NCI-H1092 (cell line): Measurements from ENCODE around the gene CRISP3.
"Not testable (repeated sequence)": the region's sequence is repeated elsewhere in the genome, so short reads cannot be mapped to it uniquely, and the experiment has no call there.

Experiments used
- DNase-seq: peaks from one replicate; lab custom pipeline; 2025; lab: John Stamatoyannopoulos, UW

The CRISP3 gene, protein sequence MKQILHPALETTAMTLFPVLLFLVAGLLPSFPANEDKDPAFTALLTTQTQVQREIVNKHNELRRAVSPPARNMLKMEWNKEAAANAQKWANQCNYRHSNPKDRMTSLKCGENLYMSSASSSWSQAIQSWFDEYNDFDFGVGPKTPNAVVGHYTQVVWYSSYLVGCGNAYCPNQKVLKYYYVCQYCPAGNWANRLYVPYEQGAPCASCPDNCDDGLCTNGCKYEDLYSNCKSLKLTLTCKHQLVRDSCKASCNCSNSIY

DNA sequence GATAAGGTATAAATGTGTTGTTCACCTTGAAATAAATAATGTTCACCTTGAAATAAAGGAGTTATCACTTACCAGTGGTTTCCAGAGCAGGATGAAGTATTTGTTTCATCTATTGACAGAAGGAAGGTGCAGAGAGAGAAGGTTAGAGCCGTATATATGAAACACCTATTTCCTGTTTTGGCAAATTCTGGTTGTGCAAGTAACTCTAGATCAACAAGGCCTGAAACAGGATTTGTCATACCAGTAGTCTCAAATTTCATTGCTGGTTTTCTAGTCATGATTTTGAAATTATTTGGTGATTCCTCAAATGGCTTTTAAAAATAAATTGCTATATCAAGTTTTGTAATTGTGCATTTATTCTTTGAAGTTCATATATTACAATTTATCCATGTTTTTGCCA is at the start of gene CRISP3:
Gene CRISP3, minus strand, starts transcription at position 130 of the 400 bp plus-strand sequence. Its CDS starts 21 bp downstream, at position 109.
- no peak for DNase-seq

DNA sequence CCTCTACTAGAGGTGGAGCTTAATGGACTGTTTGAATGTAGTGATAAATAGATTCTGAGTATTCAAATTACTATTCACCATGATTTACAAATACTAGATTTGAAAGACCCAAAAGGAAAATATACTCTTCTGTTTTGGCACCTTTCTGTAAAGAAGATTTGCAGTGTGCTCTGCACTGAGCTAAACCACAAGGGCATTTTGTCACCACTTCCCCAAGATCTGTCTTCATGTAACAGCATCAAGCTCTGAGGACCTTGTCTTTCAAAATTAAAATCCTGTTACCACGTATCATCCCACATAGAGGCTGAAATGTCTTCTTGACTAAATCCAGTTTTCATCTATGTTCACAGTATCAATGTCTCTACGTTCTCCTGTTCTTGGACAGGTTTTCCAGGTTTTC is 46.2 kb upstream of the CRISP3 start:
- no peak for DNase-seq

DNA sequence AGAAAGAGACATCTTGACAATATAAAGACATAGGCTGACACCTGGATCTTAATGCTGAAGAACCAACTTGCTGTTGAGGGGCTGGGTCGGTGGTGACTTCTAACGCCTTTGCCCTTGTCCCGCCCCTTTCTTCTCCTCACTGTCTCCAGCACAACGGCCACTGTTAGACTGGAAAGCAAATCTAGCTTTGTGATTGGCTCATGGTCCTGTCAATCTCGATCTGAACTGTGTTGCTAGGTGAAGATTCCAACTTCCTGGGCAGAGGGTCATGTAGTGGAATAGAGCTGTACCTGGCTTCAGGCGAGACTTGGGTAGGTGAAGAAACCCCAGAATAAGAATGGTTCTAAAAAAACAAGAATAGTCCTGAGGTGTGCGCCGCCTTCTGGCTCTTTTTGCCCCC is 43.0 kb upstream of the CRISP3 start, which contains the start of gene PGK2:
Gene PGK2, minus strand, starts transcription at position 110 of the 400 bp plus-strand sequence. Its CDS starts 98 bp downstream, at position 12.
- DNase-seq = no peak

DNA sequence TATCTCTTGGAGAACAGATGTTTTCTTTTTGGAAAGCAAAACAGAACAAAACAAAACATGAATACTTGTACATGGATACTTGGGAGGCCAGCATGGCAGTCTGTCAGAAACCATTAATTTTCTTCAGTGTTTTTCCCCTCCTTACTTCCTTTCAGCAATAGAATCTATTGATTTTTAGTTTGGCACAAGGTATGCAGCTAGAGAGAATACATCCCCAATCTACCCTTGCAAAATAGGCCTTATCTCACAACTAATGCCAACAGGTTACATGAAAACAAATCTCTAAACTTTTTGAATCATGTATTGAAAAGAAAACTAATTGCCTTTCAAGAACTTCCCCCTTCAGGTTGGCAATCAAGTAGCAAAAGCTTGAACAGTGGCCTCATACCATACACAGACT is 40.1 kb upstream of the CRISP3 start:
- no peak for DNase-seq

DNA sequence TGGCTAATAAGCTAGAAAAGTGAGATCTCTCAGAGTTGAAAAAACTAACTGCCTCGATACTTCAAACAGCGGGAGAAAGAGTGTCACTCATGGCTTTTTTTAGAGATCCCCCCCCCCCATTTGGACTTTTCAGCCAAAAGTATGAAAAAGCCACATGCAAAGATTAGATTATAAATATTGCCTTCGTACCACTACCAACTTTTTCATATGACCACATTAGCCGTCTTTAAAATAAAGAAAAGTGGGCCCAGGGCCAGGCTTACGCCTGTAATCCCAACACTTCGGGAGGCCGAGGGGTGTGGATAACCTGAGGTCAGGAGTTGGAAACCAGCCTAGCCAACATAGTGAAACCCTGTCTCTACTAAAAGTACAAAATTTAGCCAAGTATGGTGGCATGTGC is 38.5 kb upstream of the CRISP3 start:
- no peak for DNase-seq

DNA sequence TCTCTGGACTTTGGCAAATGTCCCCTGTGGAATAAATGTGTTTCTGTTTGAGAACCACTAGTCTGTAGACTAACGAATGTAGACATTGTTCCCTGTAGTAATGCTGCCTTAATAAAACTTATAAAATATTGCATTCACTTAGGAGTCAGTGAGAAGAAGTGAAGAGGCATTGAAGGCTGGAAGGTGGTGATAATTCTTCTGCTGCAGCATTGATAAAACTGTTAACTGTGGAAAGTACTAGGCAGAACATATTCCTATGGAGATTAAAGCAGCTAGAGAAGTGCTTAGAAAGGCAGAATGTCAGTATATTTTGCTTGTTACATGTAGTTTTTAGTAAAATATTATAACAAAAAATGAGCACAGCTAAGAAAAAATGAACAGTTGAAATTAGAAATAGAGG is 38.1 kb upstream of the CRISP3 start:
- DNase-seq = no peak

DNA sequence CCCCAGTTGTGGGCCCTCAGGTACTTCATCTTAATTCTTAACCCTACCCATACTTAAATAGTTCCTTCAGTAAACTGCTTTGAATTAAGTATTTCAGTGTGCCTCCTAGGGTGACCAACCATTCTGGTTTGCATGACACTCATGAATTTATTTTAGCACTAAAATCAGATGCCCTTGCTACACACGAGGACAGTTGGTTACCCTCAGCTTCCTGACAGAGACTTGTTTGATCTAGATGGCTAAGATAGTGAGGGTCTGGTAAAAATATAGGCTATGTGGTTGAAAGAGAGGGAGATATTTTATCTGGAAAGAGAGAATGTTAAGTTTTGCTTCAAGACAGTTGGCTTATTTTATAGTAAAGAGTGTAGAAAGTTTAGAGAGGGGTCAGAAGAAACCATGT is 32.3 kb upstream of the CRISP3 start:
- no peak for DNase-seq

DNA sequence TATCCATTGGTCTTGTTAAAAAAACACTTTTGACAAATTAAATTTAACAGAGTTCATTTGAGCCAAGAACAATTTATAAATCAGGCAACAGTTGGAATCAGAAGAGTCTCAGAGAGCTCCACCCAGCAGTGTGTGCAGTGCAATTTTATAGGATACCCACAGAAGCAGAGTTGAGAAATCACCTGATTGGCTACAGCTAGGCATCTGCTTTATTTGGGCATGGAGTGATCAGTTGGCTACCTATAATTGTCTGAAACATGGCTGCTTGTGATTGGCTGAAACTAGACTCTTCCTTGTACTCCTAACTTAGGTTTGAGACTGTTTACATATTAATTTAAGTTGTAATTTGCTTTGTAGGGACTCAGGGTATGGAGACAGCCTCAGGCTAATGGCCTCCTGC is 30.9 kb upstream of the CRISP3 start:
- no peak for DNase-seq

DNA sequence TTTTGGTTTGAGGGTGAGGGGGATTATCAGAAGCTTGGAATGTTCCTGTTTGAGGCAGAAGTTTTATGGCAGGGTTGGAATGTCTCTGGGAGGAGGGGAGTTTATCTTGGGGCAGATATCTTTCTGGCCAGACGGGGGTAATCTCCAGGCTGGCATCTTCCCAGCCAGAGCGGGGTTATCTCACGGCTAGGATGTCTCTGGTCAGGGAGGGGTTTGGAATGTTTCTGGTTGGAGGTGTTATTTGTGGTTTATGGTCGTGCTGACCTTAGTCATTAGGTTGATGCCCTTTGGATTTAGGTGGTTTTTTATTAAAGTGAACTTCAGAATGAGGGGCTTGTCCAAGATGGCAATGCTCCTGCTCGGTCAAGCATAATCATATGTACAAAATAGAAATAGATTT is 28.1 kb upstream of the CRISP3 start:
- no peak for DNase-seq

DNA sequence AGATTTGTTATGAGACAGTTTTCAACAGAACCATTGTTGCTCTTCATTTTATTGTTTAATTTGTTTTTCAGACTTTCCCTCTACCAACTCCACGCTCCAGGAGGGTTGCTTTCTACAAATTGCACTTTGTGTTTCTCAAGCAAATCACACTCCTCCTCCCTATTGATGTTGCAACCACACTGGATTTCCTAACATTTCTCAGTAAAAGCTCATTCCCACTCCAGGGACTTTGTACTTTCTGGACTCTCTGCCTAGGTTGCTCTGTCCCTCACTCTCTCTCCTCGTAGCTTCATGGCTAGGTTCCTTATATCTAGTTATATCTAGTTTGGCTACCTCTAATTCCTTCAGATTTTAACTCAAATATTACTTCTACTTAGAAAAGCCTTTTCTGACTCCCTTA is 22.6 kb upstream of the CRISP3 start:
- no peak for DNase-seq

DNA sequence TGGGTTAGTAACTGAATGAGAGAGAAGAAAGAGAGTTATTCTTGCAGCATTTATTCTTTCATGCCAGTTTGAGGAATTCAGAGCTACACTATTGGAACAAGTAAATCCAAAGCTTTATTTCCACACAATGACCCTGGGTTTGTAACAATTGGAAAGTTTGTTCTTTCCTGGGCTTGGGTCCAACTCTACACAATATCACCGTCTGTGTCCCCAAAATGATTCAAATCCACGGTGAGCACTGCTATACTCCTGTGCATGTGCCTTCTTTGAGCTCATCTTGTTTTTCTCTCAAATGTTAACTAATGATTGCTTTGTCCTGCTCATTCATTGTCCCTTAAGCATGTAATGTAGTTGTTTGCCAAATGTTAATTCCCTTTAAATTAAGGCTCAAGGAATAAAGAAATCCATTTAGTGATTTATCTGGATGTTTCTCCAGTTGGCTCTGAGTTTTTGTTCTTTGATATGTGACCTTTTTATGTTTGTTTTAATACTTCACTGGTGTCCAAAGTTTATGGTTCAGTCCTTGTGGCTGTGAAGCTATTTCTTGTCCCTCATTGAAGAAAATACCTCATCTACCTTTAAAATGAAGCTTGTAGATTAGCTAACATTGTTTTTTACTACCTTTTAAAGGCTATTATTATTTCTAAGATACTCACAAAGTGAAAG is 20.5 kb upstream of the CRISP3 start:
- DNase-seq = no peak

DNA sequence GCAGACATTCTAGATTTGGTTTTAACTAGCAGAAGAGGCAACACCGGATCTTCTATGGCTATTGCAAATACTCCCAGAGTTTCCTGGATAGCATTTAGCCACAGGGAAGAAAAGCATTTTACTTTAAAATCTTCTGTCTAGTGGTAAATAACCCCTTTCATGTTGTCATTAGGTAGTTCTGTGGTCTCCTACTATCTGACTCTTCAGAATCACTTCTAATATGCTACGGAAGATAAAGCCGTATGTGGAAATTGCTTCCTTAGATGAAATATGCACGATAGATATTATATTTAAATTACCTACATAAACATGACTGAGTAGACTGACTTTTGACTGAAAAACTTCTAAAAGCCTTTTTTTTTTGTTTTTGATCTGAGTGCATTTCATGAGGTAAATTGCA is 759 bp downstream of the CRISP3 start:
- DNase-seq = no peak

DNA sequence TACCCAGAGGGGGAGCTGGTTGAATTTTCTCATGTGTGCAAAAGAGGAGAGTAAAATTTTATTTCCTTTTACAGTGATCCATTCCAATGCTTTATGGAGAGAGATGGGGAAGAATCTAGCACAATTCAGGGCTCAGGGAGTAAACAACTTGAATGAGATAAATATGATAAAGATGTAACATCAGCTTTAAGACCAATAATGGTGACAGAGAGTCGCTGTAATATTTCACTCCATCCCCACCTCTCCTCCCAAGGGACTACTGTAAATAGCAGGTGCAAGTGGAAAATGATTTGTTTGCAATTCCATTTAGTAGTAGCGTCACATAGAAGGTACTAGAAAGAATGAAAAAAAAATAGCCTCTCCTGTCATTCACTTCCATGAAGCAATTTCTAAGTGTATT is 4.8 kb downstream of the CRISP3 start:
- DNase-seq = peak; percentile 74

DNA sequence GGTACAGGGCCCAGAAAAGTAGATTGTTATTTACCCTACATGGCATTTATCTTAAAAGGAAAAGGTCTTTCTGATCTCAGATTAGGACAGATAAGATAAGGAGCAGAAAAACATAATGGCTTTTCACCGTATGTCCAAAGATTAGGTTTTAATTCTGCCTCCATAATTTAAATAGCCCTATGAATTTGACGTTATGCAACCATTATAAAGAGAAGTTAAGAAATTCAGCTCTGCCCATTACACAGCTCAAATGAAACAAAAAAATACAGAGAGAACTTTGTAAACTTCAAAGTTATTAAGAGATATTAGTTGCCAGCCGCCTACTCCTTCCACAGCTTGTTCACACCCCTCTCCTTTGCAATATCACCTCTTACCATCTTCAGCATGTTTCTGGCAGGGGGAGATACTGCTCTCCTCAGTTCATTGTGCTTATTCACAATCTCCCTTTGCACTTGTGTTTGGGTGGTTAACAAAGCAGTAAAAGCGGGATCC is 8.1 kb downstream of the CRISP3 start:
- DNase-seq = no peak

DNA sequence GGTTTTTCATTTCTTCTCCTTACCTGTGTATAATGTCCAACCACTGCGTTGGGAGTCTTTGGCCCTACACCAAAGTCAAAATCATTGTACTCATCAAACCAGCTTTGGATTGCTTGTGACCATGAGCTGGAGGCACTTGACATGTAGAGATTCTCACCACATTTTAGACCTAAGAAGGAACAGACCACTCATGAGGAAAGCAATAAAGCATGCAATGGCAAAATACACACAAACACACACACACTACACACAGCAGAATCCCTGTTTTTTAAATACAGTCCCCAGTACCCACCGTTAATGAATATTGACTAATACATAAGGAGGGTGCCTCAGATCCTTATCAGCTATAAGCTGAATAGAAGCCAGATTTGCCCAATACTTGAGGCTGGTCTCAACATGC is 10.5 kb downstream of the CRISP3 start:
- no peak for DNase-seq

DNA sequence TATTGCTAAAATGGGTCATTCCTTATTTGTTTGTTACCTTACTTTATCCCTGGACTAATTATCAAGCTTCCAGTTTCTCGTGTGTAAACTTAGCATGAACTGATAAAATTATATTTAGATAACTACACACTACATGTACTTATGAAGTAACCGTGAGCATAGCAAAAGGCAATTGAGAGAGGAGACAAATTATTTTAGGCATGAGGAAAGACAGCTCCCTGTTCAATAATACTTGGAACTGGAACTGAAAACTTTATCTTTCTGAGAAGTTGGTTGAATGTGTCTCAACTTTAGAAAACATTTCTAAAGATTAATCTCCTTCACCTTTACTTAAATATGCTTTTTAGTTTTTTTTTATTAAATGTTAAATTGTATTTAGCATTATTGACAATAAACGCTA is 11.4 kb downstream of the CRISP3 start:
- DNase-seq = no peak

DNA sequence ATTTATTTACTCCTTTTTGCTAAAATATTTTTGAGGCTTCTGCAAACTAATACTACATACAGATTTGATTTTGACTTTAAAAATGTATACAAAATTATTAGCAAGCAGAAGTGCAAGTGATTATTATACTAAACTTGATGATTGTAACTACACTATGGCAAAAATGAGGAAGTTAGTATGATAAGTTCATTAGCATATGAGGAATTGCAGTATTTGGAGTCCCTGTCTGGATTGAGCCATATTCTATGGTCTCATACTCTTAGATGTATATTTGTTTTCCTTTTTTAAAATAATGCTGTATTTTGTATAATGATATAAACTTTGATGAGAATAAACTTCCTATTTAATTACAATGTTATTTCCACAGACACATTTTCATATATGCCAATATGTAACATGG is 13.9 kb downstream of the CRISP3 start:
- no peak for DNase-seq

DNA sequence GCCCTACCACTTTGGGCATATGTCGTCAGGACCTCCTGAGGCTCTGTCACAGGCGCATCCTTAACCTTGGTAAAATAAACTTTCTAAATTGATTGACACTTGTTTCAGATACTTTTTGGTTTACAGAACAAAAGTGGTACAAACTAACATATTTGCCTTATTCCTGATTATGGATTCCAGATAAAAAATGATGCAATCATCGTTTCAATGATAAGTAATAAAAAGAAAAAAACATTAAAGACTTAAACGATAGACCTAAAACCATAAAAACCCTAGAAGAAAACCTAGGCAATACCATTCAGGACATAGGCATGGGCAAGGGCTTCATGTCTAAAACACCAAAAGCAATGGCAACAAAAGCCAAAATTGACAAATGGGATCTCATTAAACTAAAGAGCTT is 20.3 kb downstream of the CRISP3 start:
- DNase-seq = not testable (repeated sequence)

DNA sequence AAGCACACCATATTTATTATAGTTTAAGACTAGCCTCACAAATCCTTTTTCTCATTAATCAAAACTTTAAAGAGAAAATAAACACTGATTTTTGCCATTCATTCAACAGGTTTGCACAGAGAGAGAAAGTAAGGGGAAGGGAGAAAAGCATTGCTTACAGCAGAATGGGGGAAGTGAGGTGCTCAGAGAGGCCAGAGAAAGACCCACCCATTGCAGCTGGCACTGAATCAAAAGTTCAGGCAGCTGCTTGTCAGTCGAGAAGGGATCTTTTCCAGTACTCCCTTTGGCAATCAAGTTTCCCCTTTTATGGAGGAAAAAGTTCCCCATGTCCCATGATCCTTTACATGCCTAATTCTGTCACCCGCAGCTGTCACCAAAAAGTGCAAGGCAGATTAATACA is 22.9 kb downstream of the CRISP3 start:
- DNase-seq = no peak

DNA sequence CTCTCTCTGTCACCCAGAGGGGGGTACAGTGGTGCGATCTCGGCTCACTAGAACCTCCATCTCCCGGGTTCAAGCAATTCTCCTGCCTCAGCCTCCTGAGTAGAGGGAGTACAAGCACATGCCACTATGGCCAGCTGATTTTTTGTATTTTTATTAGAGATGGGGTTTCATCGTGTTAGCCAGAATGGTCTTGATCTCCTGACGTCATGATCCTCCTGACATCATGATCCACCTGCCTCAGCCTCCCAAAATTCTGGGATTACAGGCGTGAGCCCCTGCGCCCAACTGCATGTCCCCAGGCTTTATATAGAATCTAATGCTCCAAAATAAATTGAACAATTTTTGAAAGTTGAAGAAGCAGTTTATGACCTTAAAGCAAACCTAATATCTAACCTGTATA is 23.8 kb downstream of the CRISP3 start:
- no peak for DNase-seq

DNA sequence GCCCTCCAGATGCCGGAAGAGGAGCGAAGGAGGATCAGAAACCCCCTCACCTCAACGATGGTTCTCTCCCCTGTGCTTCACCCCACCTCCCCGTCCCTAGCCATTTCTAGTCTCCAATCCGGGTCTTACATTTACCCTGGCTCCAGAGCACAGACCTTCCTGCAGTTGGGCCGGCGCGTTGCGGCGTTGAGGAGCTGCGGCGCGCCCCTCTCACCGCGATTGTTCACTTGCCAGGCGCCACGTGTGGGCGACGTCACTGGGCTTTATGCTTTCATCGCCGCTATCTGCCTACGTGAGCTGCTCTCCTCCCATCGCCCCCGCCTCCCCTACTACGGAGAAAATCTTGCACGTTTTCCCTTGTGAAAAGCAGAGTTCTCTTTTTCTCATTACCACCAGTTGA is 30.8 kb downstream of the CRISP3 start, which contains the start of gene CRISP2:
Gene CRISP2, minus strand, starts transcription at position 198 of the 400 bp plus-strand sequence. CDS start 4,347 bp downstream, outside the sequence.
- DNase-seq = peak; percentile 15

DNA sequence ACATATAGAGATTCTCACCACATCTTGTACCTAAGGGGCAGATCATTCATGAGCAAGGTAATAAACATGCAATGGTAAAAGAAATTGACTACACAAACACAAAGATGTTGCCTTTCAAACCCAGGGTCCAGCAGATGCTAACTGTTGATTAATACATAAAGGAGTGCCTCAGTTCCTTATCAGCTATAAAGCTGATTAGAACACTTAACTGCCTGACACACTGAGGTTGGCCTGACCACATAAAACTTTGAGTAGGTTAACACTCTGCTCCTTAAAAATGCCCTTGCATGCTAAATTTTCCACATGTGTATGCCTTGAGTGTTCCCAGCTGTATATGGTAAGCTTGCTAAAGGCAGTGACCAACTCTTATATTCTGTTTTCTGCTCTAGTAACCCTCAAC is 45.7 kb downstream of the CRISP3 start:
- DNase-seq = no peak

DNA sequence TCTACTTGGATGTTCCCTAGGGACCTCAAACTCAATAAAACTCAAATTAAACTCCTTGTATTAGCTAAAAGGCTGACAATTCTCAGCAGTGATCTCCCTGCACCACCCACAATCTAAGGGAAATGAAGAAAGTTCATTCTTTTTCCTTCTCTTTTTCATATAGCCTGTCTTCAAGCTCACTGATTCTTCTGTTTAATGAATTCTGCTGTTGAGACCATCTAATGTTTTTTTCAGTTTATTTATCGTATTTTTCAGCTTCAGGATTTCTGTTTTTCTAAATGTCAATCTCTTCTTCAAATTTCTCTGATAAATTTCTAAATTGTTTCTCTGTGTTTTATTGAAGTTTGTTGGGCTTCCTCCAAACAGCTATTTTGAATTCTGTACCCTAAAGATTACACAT is 50.7 kb downstream of the CRISP3 start:
- no peak for DNase-seq

DNA sequence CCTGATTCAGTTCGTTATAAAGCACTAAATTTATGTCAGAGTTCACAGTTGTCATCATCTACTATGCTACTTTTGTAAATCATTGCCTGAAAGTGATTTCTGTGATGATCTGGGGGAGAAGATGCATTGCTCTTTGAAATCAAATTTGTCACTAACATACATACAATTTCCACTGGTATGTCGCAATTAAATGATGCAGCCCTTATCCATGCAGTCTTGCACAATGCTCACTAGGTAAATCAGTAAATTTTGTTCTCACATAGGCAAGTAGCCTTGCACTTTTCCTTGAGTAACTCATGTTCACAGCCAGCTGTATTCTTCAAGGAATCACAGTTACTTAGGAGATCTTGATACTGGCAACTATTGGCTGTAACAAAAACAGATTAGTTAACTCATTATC is 51.7 kb downstream of the CRISP3 start:
- DNase-seq = no peak
